Trophoblast cell (in vitro differentiated cells and primary cell): ENCODE results near the gene OR4C45.
"Not testable (repeated sequence)": the region's sequence is repeated elsewhere in the genome, so short reads cannot be mapped to it uniquely, and the experiment has no call there.

ENCODE experiments used
- DNase-seq, 2 donors: peaks; one replicate each; pipeline ENCODE4 v3.0.0-alpha.2; 2016
- H2AFZ ChIP-seq: 2 replicates; pipeline ENCODE4 v1.6.1; 2013; ENCODE audit warnings: low read length, moderate library complexity, mild to moderate bottlenecking; ENCODE audit not compliant: insufficient read depth, poor library complexity
- H2AK5ac ChIP-seq: 2 replicates; pipeline ENCODE4 v1.6.1; 2013; ENCODE audit warnings: mild to moderate bottlenecking, low read length
- H2BK120ac ChIP-seq: 2 replicates; pipeline ENCODE4 v1.6.1; 2013; ENCODE audit warnings: low read length, mild to moderate bottlenecking, moderate library complexity; ENCODE audit not compliant: insufficient read depth, poor library complexity
- H2BK12ac ChIP-seq: 2 replicates; pipeline ENCODE4 v1.6.1; 2013; ENCODE audit warnings: mild to moderate bottlenecking, low read length, moderate library complexity
- H2BK5ac ChIP-seq: 2 replicates; pipeline ENCODE4 v1.6.1; 2013; ENCODE audit warnings: low read length, low read depth, moderate library complexity, mild to moderate bottlenecking; ENCODE audit not compliant: poor library complexity
- H3K14ac ChIP-seq: 2 replicates; pipeline ENCODE4 v1.6.1; 2013; ENCODE audit warnings: mild to moderate bottlenecking, low read length
- H3K18ac ChIP-seq: 2 replicates; pipeline ENCODE4 v1.6.1; 2013; ENCODE audit warnings: mild to moderate bottlenecking, low read length
- H3K23ac ChIP-seq: 2 replicates; pipeline ENCODE4 v1.6.1; 2013; ENCODE audit warnings: low read length
- H3K27ac ChIP-seq: 2 replicates; pipeline ENCODE4 v1.5.1; 2013; ENCODE audit warnings: low read depth, mild to moderate bottlenecking, inconsistent platforms, low read length, moderate library complexity
- H3K27me3 ChIP-seq: 2 replicates; pipeline ENCODE4 v1.6.1; 2013; ENCODE audit warnings: inconsistent platforms, mild to moderate bottlenecking, low read length, moderate library complexity; ENCODE audit not compliant: insufficient read depth
- H3K36me3 ChIP-seq, 2 experiments: 1 replicate in 1 of 2; 2 replicates in 1 of 2; pipeline ENCODE4 v1.6.1; 2013; ENCODE audit warnings: low read length in 2 of 2, mild to moderate bottlenecking in 2 of 2, moderate library complexity in 1 of 2; ENCODE audit not compliant: insufficient read depth in 2 of 2, control insufficient read depth in 1 of 2
- H3K4ac ChIP-seq: 2 replicates; pipeline ENCODE4 v1.6.1; 2013; ENCODE audit warnings: low read depth, mild to moderate bottlenecking, low read length, moderate library complexity
- H3K4me1 ChIP-seq, 2 experiments: 1 replicate in 1 of 2; 2 replicates in 1 of 2; pipeline ENCODE4 v1.6.1; 2013; ENCODE audit warnings: low read length in 2 of 2, mild to moderate bottlenecking in 2 of 2, moderate library complexity in 1 of 2; ENCODE audit not compliant: insufficient read depth in 2 of 2, control insufficient read depth in 1 of 2
- H3K4me2 ChIP-seq: 2 replicates; pipeline ENCODE4 v1.6.1; 2013; ENCODE audit warnings: inconsistent platforms, mild to moderate bottlenecking, low read length, moderate library complexity
- H3K4me3 ChIP-seq: 2 replicates; pipeline ENCODE4 v1.5.1; 2013; ENCODE audit warnings: mild to moderate bottlenecking, low read depth, low read length, inconsistent platforms
- H3K79me1 ChIP-seq: one replicate; pipeline ENCODE4 v1.6.1; 2013; ENCODE audit warnings: low read length
- H3K79me2 ChIP-seq: 2 replicates; pipeline ENCODE4 v1.6.1; 2013; ENCODE audit warnings: low read length, mild to moderate bottlenecking; ENCODE audit not compliant: control insufficient read depth, insufficient read depth, poor library complexity
- H3K9ac ChIP-seq: 2 replicates; pipeline ENCODE4 v1.6.1; 2013; ENCODE audit warnings: mild to moderate bottlenecking, low read length
- H3K9me3 ChIP-seq: 2 replicates; pipeline ENCODE4 v1.6.1; 2013; ENCODE audit warnings: low read depth, mild to moderate bottlenecking, control low read depth, inconsistent platforms, low read length; ENCODE audit not compliant: insufficient read depth
- H4K12ac ChIP-seq: 2 replicates; pipeline ENCODE4 v1.6.1; 2013; ENCODE audit warnings: low read depth, mild to moderate bottlenecking, low read length, moderate library complexity
- H4K8ac ChIP-seq: 2 replicates; pipeline ENCODE4 v1.6.1; 2013; ENCODE audit warnings: low read depth, mild to moderate bottlenecking, low read length, moderate library complexity
- H4K91ac ChIP-seq: one replicate; pipeline ENCODE4 v1.6.1; 2013; ENCODE audit warnings: low read depth, mild to moderate bottlenecking, low read length, moderate library complexity
- WGBS: extraction: QIAGEN DNeasy Blood & Tissue Kit; methylation state at CpG from one replicate; pipeline ENCODE4 v1.1.7; 2013; ENCODE audit warnings: missing lambda C conversion rate; ENCODE audit not compliant: insufficient read length, insufficient coverage; ENCODE audit errors: extremely low coverage; 5-methylcytosine and 5-hydroxymethylcytosine counted together

OR4C45 gene

DNA sequence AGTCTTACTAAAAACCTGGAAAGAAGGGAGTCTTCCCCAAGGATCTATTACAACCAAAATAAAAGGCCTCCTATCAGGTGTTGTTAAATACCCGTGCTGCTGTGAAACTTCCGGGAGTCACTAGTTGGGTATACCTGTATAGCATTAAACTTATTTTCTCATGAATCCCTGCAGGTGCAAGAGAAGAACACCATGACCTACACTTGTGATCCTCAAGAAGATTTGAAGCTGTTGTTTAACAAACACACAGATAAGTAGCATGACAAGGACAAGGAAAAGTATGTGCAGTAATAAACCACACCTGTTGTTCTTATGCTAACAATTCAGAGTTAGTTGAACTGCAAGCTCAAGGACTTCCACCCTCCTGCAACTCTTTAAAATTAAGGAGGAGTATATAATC lies 12.0 kb downstream of the OR4C45 start:
- Histone ChIP-seq H3K4ac (no peak overlapping the region), H3K79me2 (no peaks in the 10 kb centered on the region), H3K4me1 (no peaks in the 10 kb centered on the region), H2AK5ac (no peak overlapping the region), H3K9me3 (peaks cover 3% of the 10 kb centered on the region), H3K27ac (no peak overlapping the region), H2BK120ac (no peak overlapping the region), H4K12ac (no peak overlapping the region), H3K9ac (no peak overlapping the region), H4K8ac (no peak overlapping the region), H3K23ac (no peak overlapping the region), H2BK12ac (no peak overlapping the region), H3K27me3 (no peaks in the 10 kb centered on the region), H3K79me1 (no peaks in the 10 kb centered on the region), H4K91ac (no peak overlapping the region), H3K4me3 (no peak overlapping the region), H2AFZ (no peak overlapping the region), H3K4me2 (no peak overlapping the region), H3K36me3 (no peaks in the 10 kb centered on the region), H3K18ac (no peak overlapping the region), H2BK5ac (no peak overlapping the region), H3K14ac (no peak overlapping the region)
- no peak for DNase-seq
- WGBS, result no CpG with 5 or more reads among the region's 2 CpGs

DNA sequence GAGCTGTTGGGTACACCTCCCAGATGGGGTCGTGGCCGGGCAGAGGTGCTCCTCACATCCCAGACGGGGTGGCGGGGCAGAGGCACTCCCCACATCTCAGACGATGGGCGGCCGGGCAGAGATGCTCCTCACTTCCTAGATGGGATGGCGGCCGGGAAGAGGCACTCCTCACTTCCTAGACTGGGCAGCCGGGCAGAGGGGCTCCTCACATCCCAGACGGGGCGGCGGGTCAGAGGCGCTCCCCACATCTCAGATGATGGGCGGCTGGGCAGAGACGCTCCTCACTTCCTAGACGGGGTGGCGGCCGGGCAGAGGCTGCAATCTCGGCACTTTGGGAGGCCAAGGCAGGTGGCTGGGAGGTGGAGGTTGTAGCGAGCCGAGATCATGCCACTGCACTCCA lies 30.4 kb downstream of the OR4C45 start:
- DNase-seq, result not testable (repeated sequence)

DNA sequence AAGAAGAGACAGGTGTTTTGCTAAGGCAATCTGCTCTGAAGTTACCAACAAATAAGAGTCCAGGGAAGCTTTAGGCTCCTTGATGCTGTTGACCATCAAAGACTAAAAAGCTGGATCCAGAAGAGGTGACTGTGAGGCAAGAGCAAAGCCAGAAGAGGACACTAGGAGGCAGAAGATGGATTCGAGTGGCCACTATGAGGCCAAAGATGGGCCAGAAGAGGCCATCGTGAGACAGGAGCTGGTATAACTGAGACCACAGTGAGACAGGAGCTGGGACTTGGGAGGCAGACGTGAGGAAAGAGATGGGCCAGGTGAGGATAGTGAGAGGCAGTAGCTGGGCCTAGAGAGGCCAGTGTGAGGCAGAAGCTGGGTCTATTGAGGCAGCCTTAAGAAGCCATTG lies 37.7 kb downstream of the OR4C45 start:
- no peak overlapping the region for H2BK120ac ChIP-seq
- H3K79me1 ChIP-seq, result no peaks in the 10 kb centered on the region
- no CpG with 5 or more reads among the region's 3 CpGs for WGBS
- no peak overlapping the region for H4K91ac ChIP-seq
- H3K27ac ChIP-seq, result no peak overlapping the region
- no peaks in the 10 kb centered on the region for H3K27me3 ChIP-seq
- DNase-seq, result no peak
- H2AFZ ChIP-seq, result no peak overlapping the region
- no peaks in the 10 kb centered on the region for H3K4me1 ChIP-seq
- no peak overlapping the region for H2BK5ac ChIP-seq
- H3K36me3 ChIP-seq, result no peaks in the 10 kb centered on the region
- H4K12ac ChIP-seq, result no peak overlapping the region
- no peak overlapping the region for H3K4ac ChIP-seq
- H3K79me2 ChIP-seq, result no peaks in the 10 kb centered on the region
- no peak overlapping the region for H3K4me3 ChIP-seq
- H4K8ac ChIP-seq, result no peak overlapping the region
- peaks cover 54% of the 10 kb centered on the region for H3K9me3 ChIP-seq
- no peak overlapping the region for H3K4me2 ChIP-seq
- no peak overlapping the region for H3K18ac ChIP-seq
- H3K14ac ChIP-seq, result no peak overlapping the region
- no peak overlapping the region for H3K9ac ChIP-seq
- H3K23ac ChIP-seq, result no peak overlapping the region
- no peak overlapping the region for H2BK12ac ChIP-seq
- no peak overlapping the region for H2AK5ac ChIP-seq

More for the DNA sequence above, 30.4 kb downstream of the OR4C45 start:
- not testable (repeated sequence) for H3K4ac ChIP-seq, H2AK5ac ChIP-seq, H3K9ac ChIP-seq, H3K36me3 ChIP-seq, H3K27me3 ChIP-seq, H3K14ac ChIP-seq, H2BK12ac ChIP-seq, H3K79me1 ChIP-seq, H3K4me1 ChIP-seq, H3K4me2 ChIP-seq, H2AFZ ChIP-seq, H4K91ac ChIP-seq, H3K18ac ChIP-seq, H3K23ac ChIP-seq, H2BK5ac ChIP-seq, H3K27ac ChIP-seq, H4K12ac ChIP-seq, H4K8ac ChIP-seq, H3K79me2 ChIP-seq, H3K4me3 ChIP-seq, H2BK120ac ChIP-seq, H3K9me3 ChIP-seq
- no CpG with 5 or more reads among the region's 22 CpGs for WGBS

DNA sequence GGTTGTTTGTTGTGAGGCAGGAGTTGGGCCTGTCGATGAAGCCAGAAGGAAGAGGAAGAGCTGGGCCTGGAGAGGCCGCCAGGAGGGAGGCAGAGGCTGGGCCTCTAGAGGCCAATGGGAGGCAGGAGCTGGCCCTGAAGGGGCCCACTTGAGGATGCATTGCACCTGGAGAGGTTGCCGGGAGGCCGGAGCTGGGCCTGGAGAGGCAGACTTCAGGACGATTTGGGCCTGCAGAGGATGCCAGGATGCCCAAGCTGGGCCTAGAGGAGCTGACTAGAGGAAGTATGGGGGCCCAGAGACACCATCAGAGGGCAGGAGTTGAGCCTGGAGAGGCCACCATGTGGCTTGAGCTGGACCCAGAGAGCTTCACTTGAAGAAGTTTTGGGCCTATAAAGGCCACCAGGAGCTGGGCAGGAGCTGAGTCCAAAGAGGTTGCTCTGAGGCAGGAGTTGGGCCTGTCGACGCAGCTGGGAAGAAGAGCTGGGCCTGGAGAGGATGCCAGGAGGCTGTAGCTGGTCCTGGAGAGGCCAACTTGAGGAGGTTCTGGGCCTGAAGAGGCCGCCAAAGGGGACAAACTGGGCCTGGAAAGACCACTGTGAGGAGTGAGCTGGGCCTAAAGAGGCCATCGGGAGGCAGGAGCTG lies 39.0 kb downstream of the OR4C45 start:
- Histone ChIP-seq H2BK12ac (no peak overlapping the region), H3K18ac (no peak overlapping the region), H4K12ac (no peak overlapping the region), H3K36me3 (no peaks in the 10 kb centered on the region), H3K4ac (no peak overlapping the region), H2BK5ac (no peak overlapping the region), H2AK5ac (no peak overlapping the region), H3K4me1 (no peaks in the 10 kb centered on the region), H2BK120ac (no peak overlapping the region), H3K14ac (no peak overlapping the region), H2AFZ (no peak overlapping the region), H3K79me2 (no peaks in the 10 kb centered on the region), H3K9me3 (peaks cover 67% of the 10 kb centered on the region), H3K27ac (no peak overlapping the region), H3K9ac (no peak overlapping the region), H3K27me3 (no peaks in the 10 kb centered on the region), H3K23ac (no peak overlapping the region), H3K4me3 (no peak overlapping the region), H3K79me1 (no peaks in the 10 kb centered on the region), H4K8ac (no peak overlapping the region), H4K91ac (no peak overlapping the region), H3K4me2 (no peak overlapping the region)
- WGBS, result no CpG with 5 or more reads among the region's 9 CpGs
- no peak for DNase-seq
